HCT116 (cell line): ENCODE results near the gene SOHLH2. TPM values are rescaled to one million over a fixed set of nuclear protein-coding genes. Genes with fewer than 3 reads are reported as not detected.

ENCODE experiments used
- ATAC-seq: fragments of 200-7000 bp; cut with Tn5 transposase; 2 replicates; pipeline ENCODE4 v1.9.1; 2020; ENCODE audit warnings: mild to moderate bottlenecking, moderate library complexity
- BruUV-seq: library from RNA; stranded (reverse); fragments of 400-500 nt; replicated peaks from 2 replicates; lab custom pipeline; 2021; lab: Mats Ljungman, UMichigan
- CTCF ChIA-PET: fragments of 300-600 bp; sonication (Branson Sonifier 250); formaldehyde crosslinking; loops from one replicate; lab custom pipeline; 2021; ENCODE audit warnings: antibody characterized with exemption; lab: Charles Lee
- POLR2A ChIA-PET: fragments of 300-600, 350-600 bp; sonication (Branson Sonifier 250); formaldehyde crosslinking; loops from one replicate; lab custom pipeline; 2021; ENCODE audit warnings: antibody characterized with exemption; lab: Charles Lee
- RAD21 ChIA-PET, 2 experiments: fragments of 300-600 bp; sonication (Branson Sonifier 250); formaldehyde crosslinking; loops; one replicate each; lab custom pipeline; 2023; ENCODE audit warnings: low total read pairs in 2 of 2; ENCODE audit not compliant: uncharacterized antibody in 2 of 2, unreplicated experiment in 2 of 2, low non-redundant PET in 1 of 2; lab: Charles Lee
- DNase-seq: peaks from one replicate; pipeline ENCODE4 v3.0.0-alpha.2; 2010; ENCODE audit warnings: low read depth, low spot score
- H2AFZ ChIP-seq: fragments of 200-600 bp; shearing (Covaris generic), sonication (generic); 2 replicates; pipeline ENCODE4 v1.6.1; 2017; ENCODE audit warnings: low read depth, mixed run types, mixed read lengths, antibody characterized with exemption, low read length; ENCODE audit not compliant: poor library complexity, severe bottlenecking
- H3K27ac ChIP-seq: 2 replicates; pipeline ENCODE4 v1.5.1; 2012; ENCODE audit warnings: low read depth, low read length
- H3K27me3 ChIP-seq: fragments of 200-600 bp; sonication (generic); 2 replicates; pipeline ENCODE4 v1.6.1; 2016; ENCODE audit warnings: mixed run types, low read length, mixed read lengths; ENCODE audit not compliant: insufficient read depth
- H3K36me3 ChIP-seq, 2 experiments: fragments of 200-500 bp in 1 of 2; fragments of 200-600 bp in 1 of 2; sonication (Bioruptor generic) in 1 of 2; sonication (generic) in 1 of 2; 2 replicates each; pipeline versions ENCODE4 v1.5.1 to v1.6.1; 2014 to 2016; ENCODE audit warnings: low read length in 2 of 2, inconsistent platforms in 1 of 2, mixed read lengths in 1 of 2, mixed run types in 1 of 2; ENCODE audit not compliant: insufficient read depth in 2 of 2, control insufficient read depth in 1 of 2
- H3K4me1 ChIP-seq, 2 experiments: fragments of 200-600 bp in 1 of 2; sonication (generic) in 1 of 2; 2 replicates each; pipeline versions ENCODE4 v1.5.1 to v1.6.1; 2012 to 2017; ENCODE audit warnings: low read length in 2 of 2, inconsistent platforms in 1 of 2, mild to moderate bottlenecking in 1 of 2, mixed read lengths in 1 of 2, mixed run types in 1 of 2, moderate library complexity in 1 of 2; ENCODE audit not compliant: insufficient read depth in 2 of 2, control insufficient read depth in 1 of 2
- H3K4me2 ChIP-seq: fragments of 200-600 bp; sonication (generic); 2 replicates; pipeline ENCODE4 v1.6.1; 2017; ENCODE audit warnings: mixed run types, low read length, mixed read lengths
- H3K4me3 ChIP-seq, 2 experiments: fragments of 200-600 bp in 1 of 2; sonication (generic) in 1 of 2; replicated peaks in 1 of 2; 2 replicates each; pipeline ENCODE4 v1.5.1; 2011 to 2016; ENCODE audit warnings: low read length in 2 of 2, control low read depth in 1 of 2, low read depth in 1 of 2, mild to moderate bottlenecking in 1 of 2, mixed read lengths in 1 of 2, mixed run types in 1 of 2
- H3K79me2 ChIP-seq: fragments of 200-600 bp; sonication (generic); 2 replicates; pipeline ENCODE4 v1.6.1; 2017; ENCODE audit warnings: mild to moderate bottlenecking, mixed run types, low read length, moderate library complexity, mixed read lengths; ENCODE audit not compliant: insufficient read depth
- H3K9ac ChIP-seq: fragments of 200-600 bp; sonication (generic); 2 replicates; pipeline ENCODE4 v1.6.1; 2016; ENCODE audit warnings: low read length, mixed read lengths
- H3K9me2 ChIP-seq: fragments of 200-600 bp; sonication (generic), shearing (Covaris generic); 2 replicates; pipeline ENCODE4 v1.6.1; 2017; ENCODE audit warnings: mixed run types, mild to moderate bottlenecking, moderate library complexity; ENCODE audit not compliant: insufficient read depth
- H3K9me3 ChIP-seq, 2 experiments: fragments of 200-500 bp in 1 of 2; fragments of 200-600 bp in 1 of 2; sonication (Bioruptor generic) in 1 of 2; sonication (generic) in 1 of 2; 2 replicates each; pipeline ENCODE4 v1.6.1; 2014 to 2017; ENCODE audit warnings: low read length in 2 of 2, mixed read lengths in 2 of 2, inconsistent platforms in 1 of 2, low read depth in 1 of 2, mild to moderate bottlenecking in 1 of 2, mixed run types in 1 of 2, moderate library complexity in 1 of 2; ENCODE audit not compliant: control insufficient read depth in 1 of 2, insufficient read depth in 1 of 2
- H4K20me1 ChIP-seq: fragments of 200-600 bp; sonication (generic), shearing (Covaris generic); 2 replicates; pipeline ENCODE4 v1.6.1; 2017; ENCODE audit warnings: mixed run types, mild to moderate bottlenecking, moderate library complexity; ENCODE audit not compliant: insufficient read depth
- EZH2 ChIP-seq: fragments of 200-600 bp; sonication (generic); IDR thresholded peaks from 2 replicates; pipeline ENCODE4 v1.6.1; 2017; ENCODE audit warnings: antibody characterized with exemption, mixed run types
- EZH2phosphoT487 ChIP-seq: fragments of 200-600 bp; IDR thresholded peaks from 2 replicates; pipeline ENCODE4 v1.6.1; 2018; ENCODE audit warnings: antibody characterized with exemption, borderline replicate concordance
- JUND ChIP-seq: IDR thresholded peaks from 2 replicates; pipeline ENCODE4 v1.6.1; 2012
- MAX ChIP-seq: IDR thresholded peaks from 2 replicates; pipeline ENCODE4 v1.6.1; 2012
- POLR2A ChIP-seq: IDR thresholded peaks from 2 replicates; pipeline ENCODE4 v1.7.0; 2011; ENCODE audit warnings: borderline replicate concordance; ENCODE audit not compliant: insufficient read depth, insufficient read length; ENCODE audit errors: extremely low read depth
- RAD21 ChIP-seq: IDR thresholded peaks from 2 replicates; pipeline ENCODE4 v1.6.1; 2012; ENCODE audit warnings: low read depth, mild to moderate bottlenecking
- SIN3A ChIP-seq: IDR thresholded peaks from 2 replicates; pipeline ENCODE4 v1.6.1; 2012; ENCODE audit warnings: low read depth
- SP1 ChIP-seq: IDR thresholded peaks from 2 replicates; pipeline ENCODE4 v1.6.1; 2012; ENCODE audit warnings: low read depth
- YY1 ChIP-seq: IDR thresholded peaks from 2 replicates; pipeline ENCODE4 v1.6.1; 2011; ENCODE audit warnings: low read length, low read depth, moderate library complexity, mild to moderate bottlenecking; ENCODE audit not compliant: insufficient replicate concordance; ENCODE audit errors: extremely low read depth
- ZFX ChIP-seq: fragments of 450-650 bp; IDR thresholded peaks from 2 replicates; pipeline ENCODE4 v1.6.1; 2017
- intact Hi-C: fragments of 100-400 bp; cut with micrococcal nuclease; formaldehyde crosslinking; loops from 2 replicates; pipeline ENCODE4 v1.10.0; 2022
- total RNA-seq: library from RNA; stranded (reverse); gene quantifications from one replicate; pipeline ENCODE4 v1.2.1, GENCODE V29; 2021; ENCODE audit not compliant: unreplicated experiment

The SOHLH2 gene
- total RNA-seq, 1 experiment from 2014 or later, result not detected

GRCh38 chr13:36251526-36251925, 37.2 kb upstream of the SOHLH2 start:
- Histone ChIP-seq H3K4me1 (no peaks in the 10 kb centered on the region), H4K20me1 (no peaks in the 10 kb centered on the region), H3K27ac (no peak overlapping the region), H3K4me2 (no peak overlapping the region), H3K9me3 (peaks cover 0 to 11% of the 10 kb centered on the region in 2 experiments; a peak in 1 of 4 replicates), H3K27me3 (no peaks in the 10 kb centered on the region), H3K4me3 (no peak overlapping the region), H3K9ac (no peak overlapping the region), H2AFZ (no peak overlapping the region), H3K36me3 (no peaks in the 10 kb centered on the region), H3K9me2 (no peaks in the 10 kb centered on the region), H3K79me2 (no peaks in the 10 kb centered on the region)
- TF ChIP-seq SP1 (no peak), SIN3A (no peak), ZFX (no peak), RAD21 (no peak), POLR2A (no peak), EZH2phosphoT487 (no peak), JUND (no peak), EZH2 (no peak), YY1 (no peak), MAX (no peak)
- intact Hi-C loops, result no loop called here
- ATAC-seq (no peak), DNase-seq (no peak)
- BruUV-seq, result no TSS peak
- ChIA-PET POLR2A (no interaction called here), RAD21 (no interaction called here), CTCF (no interaction called here)

- ChIA-PET POLR2A (no interaction called here), RAD21 (no interaction called here), CTCF (no interaction called here)
- H3K9me3 ChIP-seq, result peaks cover 0 to 11% of the 10 kb centered on the region in 2 experiments; a peak in 2 of 4 replicates
- H3K4me2 ChIP-seq, result no peak overlapping the region
- no peak overlapping the region for H3K9ac ChIP-seq
- H3K27me3 ChIP-seq, result no peaks in the 10 kb centered on the region
- no peak for TF ChIP-seq JUND
- no peak overlapping the region for H2AFZ ChIP-seq
- DNase-seq, result no peak
- H3K4me3 ChIP-seq, result no peak overlapping the region
- H4K20me1 ChIP-seq, result no peaks in the 10 kb centered on the region
- no peak for ATAC-seq
- no peaks in the 10 kb centered on the region for H3K9me2 ChIP-seq
- intact Hi-C loops, result no loop called here
- H3K27ac ChIP-seq, result no peak overlapping the region
- H3K36me3 ChIP-seq, result no peaks in the 10 kb centered on the region
- H3K4me1 ChIP-seq, result no peaks in the 10 kb centered on the region
- no TSS peak for BruUV-seq
- no peaks in the 10 kb centered on the region for H3K79me2 ChIP-seq
These were observed 36.7 kb upstream of the SOHLH2 start for GRCh38 chr13:36251017-36251416.
